BJ (cell line): Measurements from ENCODE around the gene PATJ. TPM values are rescaled to one million over a fixed set of nuclear protein-coding genes. Genes with fewer than 3 reads are reported as not detected.

Experiments
- CTCF ChIA-PET: fragments of 350-600 bp; formaldehyde crosslinking; extraction: SDS; loops from one replicate; lab custom pipeline; 2021; ENCODE audit warnings: antibody characterized with exemption, inconsistent platforms; lab: Yijun Ruan, JAX
- POLR2A ChIA-PET: fragments of 300-600 bp; sonication (Branson Sonifier 250); formaldehyde crosslinking; extraction: SDS; loops from one replicate; lab custom pipeline; 2021; ENCODE audit warnings: antibody characterized with exemption; lab: Charles Lee
- DNase-seq: peaks from one replicate; pipeline ENCODE4 v3.0.0-alpha.2; 2011; ENCODE audit warnings: low read depth
- H3K27me3 ChIP-seq: 2 replicates; pipeline ENCODE4 v1.6.0; 2011; ENCODE audit warnings: low read length; ENCODE audit not compliant: control insufficient read depth, insufficient read depth
- H3K36me3 ChIP-seq: 2 replicates; pipeline ENCODE4 v1.5.1; 2011; ENCODE audit warnings: low read length; ENCODE audit not compliant: control insufficient read depth, insufficient read depth
- H3K4me3 ChIP-seq: 2 replicates; pipeline ENCODE4 v1.5.1; 2011; ENCODE audit warnings: low read depth, mild to moderate bottlenecking, control low read depth, low read length
- polyA plus RNA-seq: library from polyadenylated mRNA; depleted of rRNA; stranded (reverse); fragments of >200 nt; gene quantifications from 2 replicates; pipeline ENCODE4 v1.2.3, GENCODE V29; 2011
- TF ChIP-seq, protein P1 (sequence below): IDR thresholded peaks from 2 replicates; pipeline ENCODE4 v1.5.1; 2011; ENCODE audit warnings: low read depth, mild to moderate bottlenecking, control low read depth, inconsistent platforms, low read length, moderate library complexity; ENCODE audit not compliant: insufficient read depth

PATJ gene
- polyA plus RNA-seq, 1 experiment, result 3.0 TPM

DNA sequence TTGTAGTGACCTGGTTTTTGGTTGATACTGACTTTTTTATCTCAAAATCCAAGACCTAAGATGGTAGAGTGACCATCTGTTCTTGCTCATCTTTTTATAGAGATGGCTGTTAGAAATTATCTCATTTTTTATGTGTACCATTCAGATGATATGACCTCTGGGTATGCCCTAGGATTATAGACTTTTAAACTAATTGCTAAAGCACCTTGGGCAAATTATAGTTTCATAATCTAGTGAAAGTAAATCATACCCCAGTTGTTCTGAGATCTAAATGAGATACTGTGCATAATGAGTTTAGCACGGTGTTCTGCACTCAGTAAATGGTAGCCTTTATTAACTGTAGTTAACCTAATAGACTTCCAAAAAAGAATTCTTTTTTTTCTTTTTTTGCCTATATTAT is 269.8 kb downstream of the PATJ start:
- ChIA-PET POLR2A (interaction anchor here (0.6 kb wide), 1 partner anchor 19 kb away, joined by 4 read pairs; no protein-coding TSS in a partner anchor), CTCF (no interaction called here)
- Histone ChIP-seq H3K4me3 (no peak overlapping the region), H3K27me3 (no peaks in the 10 kb centered on the region), H3K36me3 (no peaks in the 10 kb centered on the region)
- DNase-seq, result no peak
- TF ChIP-seq, protein P1, sequence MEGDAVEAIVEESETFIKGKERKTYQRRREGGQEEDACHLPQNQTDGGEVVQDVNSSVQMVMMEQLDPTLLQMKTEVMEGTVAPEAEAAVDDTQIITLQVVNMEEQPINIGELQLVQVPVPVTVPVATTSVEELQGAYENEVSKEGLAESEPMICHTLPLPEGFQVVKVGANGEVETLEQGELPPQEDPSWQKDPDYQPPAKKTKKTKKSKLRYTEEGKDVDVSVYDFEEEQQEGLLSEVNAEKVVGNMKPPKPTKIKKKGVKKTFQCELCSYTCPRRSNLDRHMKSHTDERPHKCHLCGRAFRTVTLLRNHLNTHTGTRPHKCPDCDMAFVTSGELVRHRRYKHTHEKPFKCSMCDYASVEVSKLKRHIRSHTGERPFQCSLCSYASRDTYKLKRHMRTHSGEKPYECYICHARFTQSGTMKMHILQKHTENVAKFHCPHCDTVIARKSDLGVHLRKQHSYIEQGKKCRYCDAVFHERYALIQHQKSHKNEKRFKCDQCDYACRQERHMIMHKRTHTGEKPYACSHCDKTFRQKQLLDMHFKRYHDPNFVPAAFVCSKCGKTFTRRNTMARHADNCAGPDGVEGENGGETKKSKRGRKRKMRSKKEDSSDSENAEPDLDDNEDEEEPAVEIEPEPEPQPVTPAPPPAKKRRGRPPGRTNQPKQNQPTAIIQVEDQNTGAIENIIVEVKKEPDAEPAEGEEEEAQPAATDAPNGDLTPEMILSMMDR, result no peak

DNA sequence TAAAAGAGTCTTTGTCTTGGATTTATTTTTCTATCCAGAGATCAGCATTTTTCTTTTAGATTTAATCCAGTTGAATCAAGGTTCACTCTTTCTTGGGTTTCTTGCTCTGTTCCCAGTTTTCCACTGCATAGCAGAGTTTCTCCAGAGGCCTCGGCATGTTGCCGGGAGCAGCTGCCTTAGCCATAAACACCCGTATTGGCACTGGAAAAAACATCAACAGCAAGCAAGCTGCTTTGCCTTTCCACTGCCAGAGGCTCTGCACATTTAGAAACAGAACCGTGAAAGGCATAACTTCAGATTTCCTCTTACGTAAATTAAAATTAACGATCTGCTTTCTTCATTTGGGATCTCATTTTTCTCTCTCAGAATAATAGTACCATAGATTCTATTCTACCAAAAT is 270.6 kb downstream of the PATJ start:
- TF ChIP-seq, protein P1, result no peak
- DNase-seq, result no peak
- Histone ChIP-seq H3K27me3 (no peaks in the 10 kb centered on the region), H3K36me3 (no peaks in the 10 kb centered on the region), H3K4me3 (no peak overlapping the region)
- POLR2A ChIA-PET, result no interaction called here
- CTCF ChIA-PET, result no interaction called here

DNA sequence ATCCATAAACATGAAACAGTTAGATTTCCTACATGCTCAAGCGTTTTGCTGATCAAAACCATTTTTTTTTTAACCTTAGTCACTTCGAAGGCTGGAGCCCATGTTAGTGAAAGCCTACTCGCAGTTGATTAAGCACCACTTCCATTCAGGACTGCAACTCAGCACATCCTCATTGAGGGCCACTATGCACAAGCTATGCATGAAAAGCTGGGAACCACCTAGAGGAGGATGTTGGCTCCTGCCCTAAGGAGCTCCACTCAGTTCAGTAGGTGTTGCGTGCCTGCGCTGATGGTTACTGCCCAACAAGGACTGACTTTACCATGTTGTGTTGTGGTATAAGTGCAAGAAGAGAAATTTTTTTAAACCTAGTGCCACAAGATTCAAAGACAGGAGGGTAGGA is 271.0 kb downstream of the PATJ start:
- Histone ChIP-seq H3K36me3 (no peaks in the 10 kb centered on the region), H3K27me3 (no peaks in the 10 kb centered on the region), H3K4me3 (no peak overlapping the region)
- ChIA-PET POLR2A (no interaction called here), CTCF (no interaction called here)
- TF ChIP-seq, protein P1, result no peak
- DNase-seq, result no peak

DNA sequence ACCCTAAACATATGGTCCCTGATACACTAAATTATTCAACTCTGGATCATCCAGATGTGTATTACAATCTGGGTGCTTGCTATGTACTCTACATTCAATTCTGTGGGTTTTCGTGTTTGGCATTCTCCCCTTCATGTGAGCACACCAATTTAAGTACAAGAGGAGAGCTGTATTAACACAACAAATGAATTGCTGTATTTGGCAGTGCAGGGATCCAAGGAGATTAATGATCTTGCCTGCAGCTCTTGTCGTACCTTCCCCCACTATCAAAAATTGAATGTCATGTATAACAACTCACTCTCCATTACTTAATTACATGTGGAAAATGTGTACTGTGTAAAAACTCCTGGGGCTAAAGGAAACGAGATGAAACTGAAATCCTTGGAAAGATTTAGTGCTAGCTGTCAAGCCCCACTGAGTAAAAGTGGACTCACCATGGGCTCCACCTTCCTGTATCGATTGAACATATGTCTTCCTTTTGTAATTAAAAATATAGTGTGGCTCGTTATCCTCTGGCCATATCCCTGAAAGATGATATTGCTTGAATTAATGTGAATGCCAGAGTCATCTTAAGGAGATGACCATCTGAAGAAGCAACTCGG is 280.2 kb downstream of the PATJ start:
- ChIA-PET POLR2A (no interaction called here), CTCF (no interaction called here)
- TF ChIP-seq, protein P1, result no peak
- no peaks in the 10 kb centered on the region for H3K27me3 ChIP-seq
- no peaks in the 10 kb centered on the region for H3K36me3 ChIP-seq
- no peak overlapping the region for H3K4me3 ChIP-seq
- no peak for DNase-seq

DNA sequence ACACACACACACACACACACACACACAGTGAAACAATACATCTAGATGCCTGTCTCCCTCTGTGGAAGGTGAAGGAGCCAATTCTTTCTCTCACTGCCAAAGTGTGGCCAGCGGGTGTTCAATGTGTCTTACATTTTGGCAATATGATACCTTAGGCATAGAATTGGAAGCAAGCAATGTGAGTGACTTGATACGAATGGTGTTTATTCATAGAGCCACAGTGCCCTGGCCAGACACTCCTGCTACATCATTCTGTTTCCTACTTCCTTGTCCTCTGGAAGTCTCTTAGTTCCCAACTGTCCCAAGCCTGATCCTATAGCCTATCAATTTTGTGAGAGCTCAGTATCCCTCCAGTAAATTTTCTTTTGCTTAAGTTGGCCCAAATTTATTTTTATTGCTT is 282.4 kb downstream of the PATJ start:
- TF ChIP-seq, protein P1, result no peak
- POLR2A ChIA-PET, result no interaction called here
- Histone ChIP-seq H3K27me3 (no peaks in the 10 kb centered on the region), H3K4me3 (no peak overlapping the region), H3K36me3 (no peaks in the 10 kb centered on the region)
- CTCF ChIA-PET, result interaction anchor here (0.6 kb wide), 1 partner anchor 89 kb away, joined by 4 read pairs; no protein-coding TSS in a partner anchor
- DNase-seq, result no peak
